ENCODE data around the gene GARIN5B. TPM values are rescaled to one million over a fixed set of nuclear protein-coding genes. Genes with fewer than 3 reads are reported as not detected.
"Not testable (repeated sequence)": the region's sequence is repeated elsewhere in the genome, so short reads cannot be mapped to it uniquely, and the experiment has no call there.

The GARIN5B gene
- polyA plus RNA-seq (ENCODE audit: insufficient read length in 10 of 10), result under 1 TPM in 1 of 10 donors, not detected in 9; 0.07 TPM
- long read RNA-seq, donor 1, result 0 reads
- long read RNA-seq, donor 2, result 0 reads
- long read RNA-seq, donor 3, result 0 reads
- long read RNA-seq, donor 4, result 0 reads
- long read RNA-seq, donor 5, result 0 reads
- long read RNA-seq, donor 6, partial matches to known transcripts, result 2,168 of 2,937 reads
- long read RNA-seq, donor 6, other reads (novel, unspliced or antisense), result 769 of 2,937 reads
- long read RNA-seq, donor 7, result 0 reads
- long read RNA-seq, donor 8, result 0 reads
- long read RNA-seq, donor 9, partial matches to known transcripts, result 339 of 425 reads
- long read RNA-seq, donor 9, other reads (novel, unspliced or antisense), result 86 of 425 reads

GRCh38 chr19:55362990-55363716 is at the start of gene GARIN5B:
Gene GARIN5B, minus strand, starts transcription at chr19:55363260. Its CDS starts 194 bp downstream, at chr19:55363066.
- no peak for DNase-seq

DNA sequence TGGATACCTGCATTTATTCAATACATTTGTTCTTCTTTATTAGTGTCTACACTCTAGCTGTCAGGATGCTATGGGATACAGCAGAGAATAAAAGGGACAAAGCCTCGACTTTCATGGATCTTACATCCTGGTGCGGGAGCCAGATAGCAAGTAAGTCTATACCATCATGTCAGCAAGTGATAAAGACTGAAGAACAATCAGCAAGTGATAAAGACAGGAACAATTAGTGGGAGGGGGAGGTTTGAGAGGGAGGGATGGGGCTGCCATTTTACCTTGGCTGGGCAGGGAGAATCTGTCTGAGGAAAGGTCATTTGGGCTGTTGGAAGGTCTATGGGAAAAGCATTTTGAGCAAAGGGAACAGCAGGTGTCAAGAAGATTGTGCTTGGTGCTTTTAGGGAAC is 47.1 kb upstream of the GARIN5B start:
- DNase-seq, result no peak

DNA sequence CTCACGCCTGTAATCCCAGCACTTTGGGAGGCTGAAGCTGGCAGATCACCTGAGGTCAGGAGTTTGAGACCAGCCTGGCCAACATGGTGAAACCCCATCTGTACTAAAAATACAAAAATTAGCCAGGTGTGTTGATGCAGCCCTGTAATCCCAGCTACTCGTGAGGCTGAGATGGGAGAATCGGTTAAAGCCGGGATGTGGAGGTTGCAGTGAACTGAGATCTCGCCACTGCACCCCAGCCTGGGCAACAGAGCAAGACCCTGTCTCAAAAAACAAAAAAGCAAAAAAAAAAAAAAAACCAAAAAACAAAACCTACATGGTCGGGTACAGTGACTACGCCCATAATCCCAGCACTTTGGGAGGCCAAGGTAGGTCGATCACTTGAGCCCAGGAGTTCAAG is 46.1 kb upstream of the GARIN5B start:
- DNase-seq, result not testable (repeated sequence)

GRCh38 chr19:55408533-55408872 is 45.4 kb upstream of the GARIN5B start:
- no peak for DNase-seq

DNA sequence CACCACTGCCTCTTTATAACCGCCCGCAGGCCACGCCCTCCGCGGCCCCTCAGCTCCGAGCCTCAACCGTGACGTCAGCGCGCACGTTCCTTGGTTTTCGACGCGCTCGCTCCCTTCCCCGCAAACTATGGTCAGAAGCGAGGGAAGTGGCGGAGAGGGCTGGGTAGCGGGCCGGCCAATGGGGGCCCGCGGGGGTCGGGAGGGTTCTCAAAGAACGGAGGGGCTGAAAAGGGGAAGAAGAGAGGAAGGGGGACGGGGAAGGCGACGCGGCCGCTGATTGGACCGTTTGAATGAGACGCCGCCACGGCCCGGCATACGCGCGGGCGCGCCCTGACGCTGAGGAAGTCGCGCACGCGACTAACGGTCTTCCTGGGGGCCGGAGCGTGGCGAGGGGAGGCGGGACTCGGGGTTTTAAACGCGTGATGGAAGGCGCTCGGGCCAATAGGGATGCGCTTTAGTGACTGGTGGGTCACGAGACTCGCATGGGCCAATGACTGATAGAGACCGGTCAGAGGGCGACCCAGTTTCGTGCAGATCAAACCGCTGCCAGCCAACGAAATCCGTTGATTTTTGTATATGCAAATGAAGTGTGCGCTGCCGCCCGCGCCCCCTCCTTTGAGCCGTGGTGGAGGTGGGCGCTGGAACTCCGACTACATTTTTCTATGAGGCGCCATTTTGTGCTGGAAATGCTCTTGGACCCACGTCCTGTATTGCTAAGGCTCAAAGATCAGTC is 44.9 kb upstream of the GARIN5B start:
- peak; percentile 99 to 100 (median 99) for DNase-seq

GRCh38 chr19:55407550-55407799 is 44.4 kb upstream of the GARIN5B start, which contains the start of gene UBE2S:
Gene UBE2S, minus strand, starts transcription at chr19:55407788. Its CDS starts 199 bp downstream, at chr19:55407589.
- not testable (repeated sequence) for DNase-seq

DNA sequence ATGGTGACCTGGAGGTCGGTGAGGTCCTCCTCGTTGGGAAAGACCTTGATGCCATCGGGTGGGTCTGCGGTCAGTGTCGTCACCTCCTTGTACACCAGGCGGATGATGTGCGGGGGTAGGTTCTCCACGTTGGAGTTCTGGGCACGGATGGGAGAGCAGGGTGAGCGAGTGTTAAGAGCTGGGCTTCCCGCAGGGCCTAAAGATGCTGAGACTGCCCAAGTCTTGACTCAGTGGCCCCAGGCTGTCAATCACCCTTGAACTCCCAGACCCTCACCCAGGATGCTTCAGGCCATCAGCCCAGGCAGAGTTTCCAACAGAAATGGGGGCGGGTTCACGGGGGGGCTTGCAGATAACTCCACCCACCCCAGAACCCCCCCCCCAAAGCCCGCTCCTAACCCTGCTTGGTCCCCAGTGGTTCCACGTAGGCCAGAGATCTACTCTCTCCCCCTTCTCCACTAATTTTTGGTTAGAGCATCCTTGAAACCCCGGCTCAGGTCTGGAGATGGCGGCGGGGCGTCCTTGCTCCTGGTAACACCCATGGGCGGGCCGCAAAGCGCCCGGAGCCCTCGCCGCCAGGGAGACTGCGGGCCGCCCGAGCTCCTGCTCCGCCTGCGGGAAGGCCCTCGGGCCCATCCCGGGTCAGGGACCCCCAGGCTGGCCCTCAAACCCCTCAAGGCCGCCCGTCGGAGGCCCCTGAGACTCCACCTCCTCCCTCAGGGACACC is 43.9 kb upstream of the GARIN5B start:
- peak in 1 of 3 donors; percentile 69 for DNase-seq

DNA sequence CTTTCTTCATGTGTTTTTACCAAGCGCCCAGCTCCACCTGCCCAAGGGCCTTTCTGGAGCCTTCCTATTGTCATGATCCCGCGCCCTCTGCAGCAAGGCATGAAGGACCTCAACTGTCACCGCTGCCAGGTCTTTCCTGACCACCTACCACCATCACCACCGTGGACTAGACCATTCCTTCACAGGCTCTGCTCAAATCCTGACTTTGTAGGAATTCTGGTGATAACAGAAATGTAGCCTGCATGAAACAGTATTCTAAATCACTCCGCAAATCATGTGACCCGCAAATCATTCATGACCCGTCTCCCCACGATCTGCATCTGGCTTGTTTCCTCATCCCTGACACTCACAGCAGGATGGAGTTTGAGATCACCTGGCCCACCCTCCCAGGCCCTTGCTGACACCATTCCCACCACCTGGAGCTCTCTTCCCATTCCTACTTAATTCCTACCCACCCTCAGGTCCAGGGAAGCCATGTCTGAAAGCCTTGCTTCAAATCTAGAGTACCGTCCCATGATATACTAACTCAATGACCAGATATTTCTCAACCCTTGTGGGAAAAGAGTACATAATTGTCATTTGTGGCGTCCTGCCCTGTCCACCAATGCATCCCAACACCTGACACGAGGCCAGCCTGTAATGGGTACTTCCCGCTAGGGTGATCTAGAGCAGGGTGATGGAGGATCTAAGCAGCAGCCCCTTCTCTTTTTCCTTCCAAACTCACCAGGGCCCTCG is 43.2 kb upstream of the GARIN5B start:
- no peak for DNase-seq

- DNase-seq, result no peak
Measured at GRCh38 chr19:55405638-55406037, 42.6 kb upstream of the GARIN5B start.

DNA sequence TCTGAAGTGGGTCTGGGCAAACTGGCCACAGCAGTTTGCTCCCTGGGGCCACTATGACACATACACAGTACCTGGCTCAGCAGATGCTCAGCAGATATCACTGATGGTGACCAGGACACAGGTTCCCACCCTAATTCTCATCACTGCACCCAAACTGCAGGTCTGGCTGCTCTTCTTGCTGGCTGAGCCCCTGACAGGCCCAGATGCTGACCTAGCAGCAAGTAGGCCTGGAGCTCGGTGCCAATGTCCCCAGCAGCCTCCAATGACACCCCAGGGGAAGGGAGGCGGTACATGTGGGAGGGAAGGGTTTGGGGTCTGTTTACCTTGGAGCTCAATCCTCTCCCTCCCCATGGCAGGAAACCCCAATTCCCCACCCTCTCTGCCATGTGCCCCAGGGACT is 39.4 kb upstream of the GARIN5B start:
- no peak for DNase-seq

DNA sequence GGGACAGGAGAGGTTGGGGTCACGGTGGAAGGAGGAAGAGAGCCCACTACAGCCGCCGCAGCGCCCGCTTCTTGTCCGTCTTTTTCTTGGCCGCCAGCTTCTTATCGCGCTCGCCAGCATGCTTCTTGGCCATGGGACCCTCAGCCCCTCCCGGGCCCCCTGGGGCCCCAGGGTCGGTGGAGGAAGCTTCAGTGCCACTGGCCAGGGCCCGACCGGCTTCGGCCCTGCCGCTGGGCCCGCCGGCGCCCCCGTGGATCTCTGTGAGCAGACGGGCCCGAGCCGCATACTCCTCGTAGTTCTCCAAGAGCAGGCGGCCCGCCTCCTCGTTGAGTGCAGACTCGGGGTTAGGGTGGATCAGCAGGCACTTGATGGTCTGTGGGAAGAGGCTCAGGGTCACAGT is 38.3 kb upstream of the GARIN5B start:
- not testable (repeated sequence) for DNase-seq

- DNase-seq, result no peak
Measured at GRCh38 chr19:55400281-55401087, 37.4 kb upstream of the GARIN5B start.

DNA sequence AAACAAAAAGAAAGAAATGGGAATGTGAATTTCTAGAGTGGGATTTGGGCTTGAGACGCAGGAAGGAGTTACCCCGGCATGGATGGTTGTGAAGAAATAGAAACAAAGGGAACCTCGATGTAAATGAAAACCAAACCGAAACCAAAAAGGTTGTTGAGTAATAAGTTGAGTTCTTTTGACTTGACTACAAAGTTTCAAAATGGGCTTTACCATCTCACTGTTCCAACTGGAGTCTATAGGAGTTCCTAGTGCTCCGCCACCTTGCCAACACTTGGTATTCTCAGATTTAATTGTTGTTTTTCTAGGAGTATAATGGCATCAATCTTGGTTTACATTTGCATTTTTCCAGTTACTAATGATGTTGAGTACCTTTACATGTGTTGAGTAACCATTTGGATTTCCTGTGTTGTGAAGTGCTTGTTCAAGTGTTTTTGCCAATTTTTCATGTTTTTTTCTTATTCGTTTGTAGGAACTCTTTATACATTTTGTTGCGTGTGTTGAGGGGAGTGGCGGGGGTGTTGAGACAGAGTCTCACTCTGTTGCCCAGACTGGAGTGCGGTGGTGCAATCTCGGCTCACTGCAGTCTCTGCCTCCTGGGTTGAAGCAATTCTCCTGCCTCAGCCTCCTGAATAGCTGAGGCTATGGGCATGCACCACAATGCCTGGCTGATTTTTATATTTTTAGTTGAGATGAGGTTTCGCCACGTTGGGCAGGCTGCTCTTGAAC is 35.3 kb upstream of the GARIN5B start:
- no peak for DNase-seq

DNA sequence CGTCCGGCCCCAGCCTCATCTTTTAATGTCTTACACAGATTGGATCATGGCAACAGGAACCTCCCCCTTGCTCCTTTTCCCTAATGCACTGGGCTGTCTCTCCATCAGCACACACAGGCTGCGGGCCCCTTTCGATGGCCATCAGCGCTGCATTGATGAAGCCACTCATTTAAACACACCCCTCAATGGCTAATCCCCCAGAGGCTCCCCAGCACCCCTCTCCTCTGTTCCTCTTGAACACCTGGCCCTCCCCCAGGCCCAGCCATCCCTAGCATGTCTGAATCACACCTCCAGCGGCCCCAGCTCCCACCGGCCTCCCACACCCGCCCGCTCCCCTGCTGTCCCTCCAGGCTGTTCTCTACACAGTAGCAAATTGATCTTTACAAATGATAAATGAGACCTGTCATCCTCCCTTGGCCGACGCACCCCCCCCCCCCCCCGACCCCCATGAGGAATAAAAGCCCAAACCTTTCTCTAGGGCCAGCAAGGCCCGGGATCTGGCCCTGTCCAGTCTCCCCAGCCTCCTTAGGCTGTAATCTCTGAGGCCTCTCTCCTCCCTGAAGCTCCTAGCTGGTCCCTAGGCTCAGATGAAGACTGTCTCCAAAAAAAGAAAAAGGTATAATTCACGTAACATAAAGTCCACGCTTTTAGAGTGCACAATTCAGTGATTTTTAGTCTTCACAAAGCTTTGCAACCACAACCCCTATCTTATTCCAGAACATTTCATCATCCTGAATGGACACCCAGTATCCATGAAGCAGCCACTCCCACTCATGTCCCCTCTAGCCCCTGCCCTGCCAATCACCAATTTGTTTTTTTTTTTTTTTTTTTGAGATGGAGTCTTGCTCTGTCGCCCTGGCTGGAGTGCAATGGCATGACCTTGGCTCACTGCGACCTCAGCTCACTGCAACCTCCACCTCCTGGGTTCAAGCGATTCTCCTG is 30.0 kb upstream of the GARIN5B start:
- DNase-seq, result no peak

- no peak for DNase-seq
Measured at GRCh38 chr19:55391702-55392615, 28.9 kb upstream of the GARIN5B start.

GRCh38 chr19:55391191-55391670 is 28.2 kb upstream of the GARIN5B start:
- no peak for DNase-seq

DNA sequence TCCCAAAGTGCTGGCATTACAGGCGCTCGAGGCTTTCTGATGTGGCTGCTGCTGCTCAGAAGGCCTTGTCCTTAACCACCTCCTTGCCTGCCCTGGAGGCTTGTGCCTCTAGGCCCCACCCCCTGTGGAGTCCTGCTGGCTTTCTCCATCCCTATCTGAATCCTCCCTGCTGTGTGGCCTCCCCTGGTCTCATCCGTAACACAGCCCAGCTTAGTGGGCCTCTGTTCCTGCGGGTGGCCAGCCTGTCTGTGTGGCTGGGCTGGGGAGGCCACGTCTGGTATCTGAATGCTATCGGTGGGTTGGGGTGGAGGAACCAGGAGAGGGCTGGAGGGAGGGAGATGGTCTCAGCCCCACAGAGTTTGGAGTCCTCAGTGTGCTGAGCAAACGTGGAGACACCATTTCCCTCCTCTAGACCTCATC is 27.4 kb upstream of the GARIN5B start:
- DNase-seq, result no peak

Measured in muscle of back (tissue), 13 donors.